Kidney (tissue), 14 donors: ENCODE measurements around the gene CFAP100. TPM values are rescaled to one million over a fixed set of nuclear protein-coding genes. Genes with fewer than 3 reads are reported as not detected.

Experiments
- DNase-seq, 5 donors: peaks; one replicate each; pipeline ENCODE4 v3.0.0-alpha.2; 2013 to 2020
- FAIRE-seq: peaks from 2 replicates; lab custom pipeline; 2012; peaks lifted over from hg19 to GRCh38; lab: Jason Lieb, UNC
- H3K27ac ChIP-seq, 2 donors: one replicate each; pipeline ENCODE4 v1.7.0; 2013; ENCODE audit warnings: low read depth in 2 of 2, low read length in 2 of 2, inconsistent platforms in 1 of 2
- H3K27me3 ChIP-seq: one replicate; pipeline ENCODE4 v1.7.1; 2013; ENCODE audit warnings: low read length, inconsistent platforms; ENCODE audit not compliant: control insufficient read depth, insufficient read depth
- H3K36me3 ChIP-seq, 3 donors: one replicate each; pipeline versions ENCODE4 v1.7.0 to v1.7.1; 2013; ENCODE audit warnings: low read length in 3 of 3, control low read depth in 1 of 3, inconsistent platforms in 1 of 3; ENCODE audit not compliant: insufficient read depth in 3 of 3, control insufficient read depth in 2 of 3
- H3K4me1 ChIP-seq, 3 donors: one replicate each; pipeline versions ENCODE4 v1.7.0 to v1.7.1; 2013; ENCODE audit warnings: low read length in 3 of 3, inconsistent platforms in 1 of 3, low read depth in 1 of 3; ENCODE audit not compliant: control insufficient read depth in 2 of 3, insufficient read depth in 2 of 3
- H3K4me3 ChIP-seq, 3 donors: one replicate each; pipeline versions ENCODE4 v1.7.0 to v1.8.1; 2013; ENCODE audit warnings: low read length in 3 of 3, control low read depth in 1 of 3, inconsistent platforms in 1 of 3
- H3K9ac ChIP-seq, 3 donors: one replicate each; pipeline versions ENCODE4 v1.7.0 to v1.7.1; 2013; ENCODE audit warnings: low read length in 3 of 3, control low read depth in 1 of 3, inconsistent platforms in 1 of 3
- H3K9me3 ChIP-seq, 3 donors: one replicate each; pipeline versions ENCODE4 v1.7.0 to v1.7.1; 2013; ENCODE audit warnings: low read length in 3 of 3, control low read depth in 1 of 3, inconsistent platforms in 1 of 3; ENCODE audit not compliant: control insufficient read depth in 2 of 3, insufficient read depth in 1 of 3
- intact Hi-C: fragments of 100-400 bp; cut with DNase I; formaldehyde crosslinking; loops from one replicate; pipeline ENCODE4 v1.11.1; 2022
- polyA plus RNA-seq: library from polyadenylated mRNA; stranded (reverse); fragments of 350-450 nt; fragmentation: Illumina TruSeq; extraction: RNeasy Lipid Tissue Mini Kit (QIAGEN cat#74804); gene quantifications from one replicate; pipeline ENCODE4 v1.2.3, GENCODE V29; 2014; ENCODE audit warnings: low read depth, low replicate concordance; ENCODE audit not compliant: insufficient read depth
- total RNA-seq: library from RNA; stranded (reverse); fragmentation: NEBNext Ultra II Directional; extraction: Animal tissue kit (Norgen Biotek cat#: 25700); gene quantifications from one replicate; pipeline ENCODE4 v1.2.1, GENCODE V29; 2021
- TF ChIP-seq, protein P1 (sequence below): IDR thresholded peaks from 3 replicates; pipeline ENCODE4 v1.5.1; 2012; ENCODE audit warnings: mild to moderate bottlenecking, moderate library complexity, borderline replicate concordance; ENCODE audit not compliant: insufficient read depth; ENCODE audit errors: extremely low read depth
- donor health status: control.
- donor health status: control.
- donor health status: control.
- donor health status: control.
- donor health status: control.
- donor health status: DM: yes; HTN: yes; CAD: no.
- donor health status: Normal renal cell carcinoma (clear cell type).

Gene CFAP100
- total and polyA plus RNA-seq, 2 donors from 2014 or later, result 0.60 TPM; not detected in 1

DNA sequence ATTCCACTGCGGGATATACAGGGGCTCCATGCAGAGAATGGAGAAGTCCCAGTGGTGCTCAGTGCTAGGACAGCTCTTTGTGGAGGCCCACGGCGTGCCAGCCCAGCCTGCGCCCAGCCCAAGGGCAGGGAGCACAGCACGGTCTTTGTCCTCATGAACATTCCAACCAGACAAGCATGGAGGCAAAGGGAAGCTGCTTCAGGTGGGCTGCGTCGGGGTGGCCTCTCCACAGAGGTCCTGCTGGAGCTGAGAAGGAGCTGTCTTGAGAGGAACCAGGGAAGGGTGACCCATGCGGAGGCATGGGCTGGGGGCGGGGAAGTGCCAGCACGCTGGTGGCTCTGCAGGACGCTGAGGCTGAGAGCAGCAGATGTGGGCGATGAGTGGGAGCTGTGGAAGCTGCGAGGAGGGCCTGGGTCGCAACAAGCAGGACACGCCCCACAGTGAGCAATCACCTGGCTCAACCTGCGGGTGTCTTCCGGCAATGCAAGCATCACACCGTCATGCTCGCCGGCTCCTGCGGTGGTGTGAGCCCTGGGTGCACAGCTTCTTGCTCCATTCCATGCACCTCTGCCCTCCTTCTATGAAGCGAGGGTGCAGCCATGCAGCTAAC is 23.5 kb upstream of the CFAP100 start:
- H3K4me1 ChIP-seq, result peaks cover 0 to 24% (median 22%) of the 10 kb centered on the region in 3 donors
- H3K9me3 ChIP-seq, result no peaks in the 10 kb centered on the region
- no peaks in the 10 kb centered on the region for H3K36me3 ChIP-seq
- TF ChIP-seq, protein P1, sequence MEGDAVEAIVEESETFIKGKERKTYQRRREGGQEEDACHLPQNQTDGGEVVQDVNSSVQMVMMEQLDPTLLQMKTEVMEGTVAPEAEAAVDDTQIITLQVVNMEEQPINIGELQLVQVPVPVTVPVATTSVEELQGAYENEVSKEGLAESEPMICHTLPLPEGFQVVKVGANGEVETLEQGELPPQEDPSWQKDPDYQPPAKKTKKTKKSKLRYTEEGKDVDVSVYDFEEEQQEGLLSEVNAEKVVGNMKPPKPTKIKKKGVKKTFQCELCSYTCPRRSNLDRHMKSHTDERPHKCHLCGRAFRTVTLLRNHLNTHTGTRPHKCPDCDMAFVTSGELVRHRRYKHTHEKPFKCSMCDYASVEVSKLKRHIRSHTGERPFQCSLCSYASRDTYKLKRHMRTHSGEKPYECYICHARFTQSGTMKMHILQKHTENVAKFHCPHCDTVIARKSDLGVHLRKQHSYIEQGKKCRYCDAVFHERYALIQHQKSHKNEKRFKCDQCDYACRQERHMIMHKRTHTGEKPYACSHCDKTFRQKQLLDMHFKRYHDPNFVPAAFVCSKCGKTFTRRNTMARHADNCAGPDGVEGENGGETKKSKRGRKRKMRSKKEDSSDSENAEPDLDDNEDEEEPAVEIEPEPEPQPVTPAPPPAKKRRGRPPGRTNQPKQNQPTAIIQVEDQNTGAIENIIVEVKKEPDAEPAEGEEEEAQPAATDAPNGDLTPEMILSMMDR, result no peak
- H3K27me3 ChIP-seq, result no peaks in the 10 kb centered on the region
- no peak overlapping the region for H3K27ac ChIP-seq
- DNase-seq (peak in 1 of 5 donors; percentile 57), FAIRE-seq (no peak)
- H3K9ac ChIP-seq, result no peak overlapping the region
- intact Hi-C loops, result loop anchor here (10.0 kb wide), 1 partner anchor 246 kb away; no protein-coding TSS in a partner anchor
- H3K4me3 ChIP-seq, result no peak overlapping the region

DNA sequence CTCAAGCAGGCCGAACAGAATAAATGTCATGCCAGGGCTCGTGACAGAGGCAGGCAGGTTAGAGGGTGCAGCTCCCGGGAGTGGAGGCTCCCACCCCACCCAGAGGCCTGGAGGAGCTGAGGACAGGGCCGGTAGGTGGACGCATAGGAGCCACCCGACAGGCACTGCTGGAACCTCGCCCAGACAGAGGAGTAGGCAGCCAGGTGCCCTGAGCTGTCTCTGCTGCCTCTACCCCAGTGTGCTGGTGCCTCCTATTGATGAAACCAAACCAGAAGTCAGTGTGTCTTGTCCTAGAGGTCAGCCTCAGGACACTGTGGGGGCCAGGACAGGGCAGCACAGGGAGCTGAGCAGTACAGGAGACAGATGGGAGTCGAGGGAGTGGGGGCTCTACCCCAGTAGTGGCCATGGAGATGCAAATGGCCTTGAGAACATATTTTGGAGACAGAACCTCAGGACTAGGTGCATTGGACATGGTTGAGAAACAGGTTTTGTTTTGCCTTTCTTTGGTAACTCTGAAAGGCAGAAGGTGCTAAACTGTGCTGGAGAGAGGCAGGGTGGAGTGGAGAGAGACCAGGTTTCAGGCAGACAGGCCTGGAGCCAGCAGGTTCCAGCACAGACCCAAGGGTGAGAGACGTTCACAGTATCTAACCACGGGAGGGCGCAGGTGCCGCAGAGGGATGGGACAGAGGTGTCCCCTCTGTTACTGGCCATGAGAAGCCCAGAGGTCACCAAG is 22.1 kb upstream of the CFAP100 start:
- FAIRE-seq (no peak), DNase-seq (peak in 1 of 5 donors; percentile 59)
- peak overlapping the region in 1 of 2 donors; percentile 73 for H3K27ac ChIP-seq
- no peak overlapping the region for H3K4me3 ChIP-seq
- H3K9ac ChIP-seq, result peak overlapping the region in 1 of 3 donors; percentile 38
- intact Hi-C loops, result loop anchor here (10.0 kb wide), 1 partner anchor 248 kb away; no protein-coding TSS in a partner anchor
- no peaks in the 10 kb centered on the region for H3K36me3 ChIP-seq
- TF ChIP-seq, protein P1, result peak; percentile 8
- H3K27me3 ChIP-seq, result no peaks in the 10 kb centered on the region
- H3K4me1 ChIP-seq, result peaks cover 0 to 14% (median 11%) of the 10 kb centered on the region in 3 donors
- no peaks in the 10 kb centered on the region for H3K9me3 ChIP-seq

DNA sequence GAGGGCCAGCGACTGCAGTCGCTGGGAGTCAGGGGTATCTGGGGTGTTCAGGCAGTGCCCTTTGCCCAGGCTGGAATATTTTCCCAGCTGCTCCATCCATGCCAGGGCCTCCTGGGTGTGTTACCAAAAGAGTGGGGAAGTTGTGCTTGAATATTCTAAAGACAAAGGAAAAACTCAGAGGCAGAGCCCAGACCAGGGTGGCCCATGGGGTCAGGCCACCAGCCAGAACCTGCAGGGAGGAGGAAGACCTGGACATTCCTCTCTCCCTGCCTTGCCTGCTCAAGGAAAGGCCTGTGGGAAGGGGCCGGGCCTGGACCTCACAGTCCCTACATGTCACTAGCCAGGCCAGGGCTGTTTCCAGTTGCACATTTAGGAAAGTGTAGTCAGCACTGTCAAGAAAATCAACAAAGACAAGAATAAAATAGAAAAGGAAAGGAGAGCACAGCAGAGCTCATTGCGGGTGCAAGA is 21.5 kb upstream of the CFAP100 start:
- Histone ChIP-seq H3K9me3 (no peaks in the 10 kb centered on the region), H3K4me3 (no peak overlapping the region), H3K27ac (no peak overlapping the region), H3K27me3 (no peaks in the 10 kb centered on the region), H3K4me1 (peaks cover 0 to 14% (median 9%) of the 10 kb centered on the region in 3 donors), H3K36me3 (no peaks in the 10 kb centered on the region), H3K9ac (peak overlapping the region in 1 of 3 donors; percentile 38)
- TF ChIP-seq, protein P1, result no peak
- intact Hi-C loops, result loop anchor here (10.0 kb wide), 1 partner anchor 248 kb away; no protein-coding TSS in a partner anchor
- DNase-seq (no peak), FAIRE-seq (no peak)
